Activated CD4-positive, alpha-beta T cell treated with anti-CD3 and anti-CD28 coated beads, Interleukin-2, Interleukin-4, amounts not matched to agents 100 ng/mL and 50 ng/mL, durations not matched to agents 16 hours and 8 hours (primary cell): ENCODE results near the gene COPS2.
"Not testable (repeated sequence)": the region's sequence is repeated elsewhere in the genome, so short reads cannot be mapped to it uniquely, and the experiment has no call there.

Experiments
- DNase-seq: peaks from one replicate; pipeline ENCODE4 v3.0.0-alpha.2; 2020; ENCODE audit warnings: low spot score

COPS2 gene

GRCh38 chr15:49155110-49155833 lies at the start of gene COPS2:
COPS2 (minus strand) TSS chr15:49155599; CDS start chr15:49155578, 21 bp downstream.
- DNase-seq: peak; percentile 96

- DNase-seq: no peak
Measured at GRCh38 chr15:49200347-49200746, 44.9 kb upstream of the COPS2 start.

GRCh38 chr15:49199666-49200065 lies 44.3 kb upstream of the COPS2 start:
- DNase-seq: no peak

- no peak for DNase-seq
Measured at GRCh38 chr15:49196856-49197255, 41.5 kb upstream of the COPS2 start.

GRCh38 chr15:49191892-49192291 lies 36.5 kb upstream of the COPS2 start:
- DNase-seq: no peak

- no peak for DNase-seq
Measured at GRCh38 chr15:49190586-49190985, 35.2 kb upstream of the COPS2 start.

- DNase-seq: no peak
Measured at GRCh38 chr15:49189631-49190030, 34.2 kb upstream of the COPS2 start.

GRCh38 chr15:49188933-49189332 lies 33.5 kb upstream of the COPS2 start:
- no peak for DNase-seq

- no peak for DNase-seq
Measured at GRCh38 chr15:49187549-49188245, 32.3 kb upstream of the COPS2 start.

- DNase-seq: peak; percentile 35
Measured at GRCh38 chr15:49185473-49185872, 30.1 kb upstream of the COPS2 start.

- DNase-seq: not testable (repeated sequence)
Measured at GRCh38 chr15:49183741-49184140, 28.3 kb upstream of the COPS2 start.

- no peak for DNase-seq
Measured at GRCh38 chr15:49182128-49182527, 26.7 kb upstream of the COPS2 start.

- DNase-seq: no peak
Measured at GRCh38 chr15:49179433-49180190, 24.2 kb upstream of the COPS2 start.

GRCh38 chr15:49178497-49178896 lies 23.1 kb upstream of the COPS2 start:
- DNase-seq: no peak

- not testable (repeated sequence) for DNase-seq
Measured at GRCh38 chr15:49175582-49176397, 20.4 kb upstream of the COPS2 start.

- no peak for DNase-seq
Measured at GRCh38 chr15:49174902-49175301, 19.5 kb upstream of the COPS2 start.

- DNase-seq: no peak
Measured at GRCh38 chr15:49171790-49172189, 16.4 kb upstream of the COPS2 start.

- DNase-seq: peak; percentile 90
Measured at GRCh38 chr15:49169880-49170597, 14.6 kb upstream of the COPS2 start, which contains the start of gene GALK2. GALK2 (plus strand) TSS chr15:49170247; CDS start chr15:49170323, 76 bp downstream.

GRCh38 chr15:49168016-49168415 lies 12.6 kb upstream of the COPS2 start:
- DNase-seq: no peak

- no peak for DNase-seq
Measured at GRCh38 chr15:49164865-49165264, 9.5 kb upstream of the COPS2 start.

- no peak for DNase-seq
Measured at GRCh38 chr15:49163678-49164077, 8.3 kb upstream of the COPS2 start.
